SU-DHL-6 (cell line): Measurements from ENCODE around the gene PROSER1.
A peak's percentile ranks its signal among the peaks of the same experiment; 100 is the strongest.

Experiments
- H2AFZ ChIP-seq: fragments of 200-600 bp; sonication (generic); 2 replicates; pipeline ENCODE4 v1.6.1; 2014; ENCODE audit warnings: low read depth, mild to moderate bottlenecking, moderate library complexity, mixed read lengths, antibody characterized with exemption, low read length; ENCODE audit not compliant: severe bottlenecking
- H3F3A ChIP-seq: fragments of 200-600 bp; shearing (Covaris generic); 2 replicates; pipeline ENCODE4 v1.6.0; 2016; ENCODE audit warnings: antibody characterized with exemption, mild to moderate bottlenecking; ENCODE audit not compliant: insufficient read depth
- H3K27ac ChIP-seq: fragments of 200-600 bp; sonication (generic); 2 replicates; pipeline ENCODE4 v1.5.1; 2016; ENCODE audit warnings: low read depth, mild to moderate bottlenecking, low read length, moderate library complexity, mixed read lengths
- H3K27me3 ChIP-seq: fragments of 200-600 bp; sonication (generic), shearing (Covaris generic); 2 replicates; pipeline ENCODE4 v1.6.0; 2014; ENCODE audit warnings: mild to moderate bottlenecking, low read length
- H3K36me3 ChIP-seq: fragments of 200-600 bp; sonication (generic); 2 replicates; pipeline ENCODE4 v1.6.1; 2014; ENCODE audit warnings: mild to moderate bottlenecking, low read length, mixed read lengths
- H3K4me2 ChIP-seq: fragments of 300-600, 200-600 bp; shearing (Covaris generic), sonication (generic); 2 replicates; pipeline ENCODE4 v1.6.0; 2014; ENCODE audit warnings: low read length, low read depth, mild to moderate bottlenecking; ENCODE audit not compliant: poor library complexity, severe bottlenecking
- H3K4me3 ChIP-seq: fragments of 200-600 bp; sonication (generic); 2 replicates; pipeline ENCODE4 v1.5.1; 2014; ENCODE audit warnings: antibody characterized with exemption, low read length, mild to moderate bottlenecking, mixed read lengths; ENCODE audit not compliant: insufficient read depth, poor library complexity, severe bottlenecking
- H3K79me2 ChIP-seq: fragments of 200-600 bp; sonication (generic); 2 replicates; pipeline ENCODE4 v1.6.1; 2014; ENCODE audit warnings: mild to moderate bottlenecking, low read length, moderate library complexity; ENCODE audit not compliant: insufficient read depth
- H3K9ac ChIP-seq: fragments of 200-600 bp; sonication (generic); 2 replicates; pipeline ENCODE4 v1.7.0; 2014; ENCODE audit warnings: mild to moderate bottlenecking, low read length
- H3K9me2 ChIP-seq: fragments of 200-600 bp; sonication (generic); replicated peaks from 2 replicates; pipeline ENCODE4 v1.6.1; 2014; ENCODE audit warnings: low read length; ENCODE audit not compliant: insufficient read depth
- H3K9me3 ChIP-seq: fragments of 200-600 bp; sonication (generic); 2 replicates; pipeline ENCODE4 v1.6.1; 2014; ENCODE audit warnings: low read length, mixed read lengths; ENCODE audit not compliant: insufficient read depth
- H4K20me1 ChIP-seq: fragments of 200-600 bp; sonication (generic); 2 replicates; pipeline ENCODE4 v1.6.1; 2014; ENCODE audit warnings: low read depth, mild to moderate bottlenecking, antibody characterized with exemption, low read length, moderate library complexity, mixed read lengths
- CTCF ChIP-seq: fragments of 200-600 bp; sonication (generic); IDR thresholded peaks from one replicate; pipeline ENCODE4 v1.5.1; 2017; ENCODE audit warnings: antibody characterized with exemption, mild to moderate bottlenecking, low read length, moderate library complexity; ENCODE audit not compliant: insufficient read depth, poor library complexity, severe bottlenecking
- EZH2phosphoT487 ChIP-seq: fragments of 200-600 bp; sonication (generic), shearing (Covaris generic); conservative IDR thresholded peaks from 2 replicates; pipeline ENCODE4 v1.6.1; 2018; ENCODE audit warnings: mild to moderate bottlenecking, antibody characterized with exemption, low read length, moderate library complexity, mixed read lengths

The PROSER1 gene

GRCh38 chr13:39047560-39047959 is 9.7 kb upstream of the PROSER1 start:
- H3K27me3 ChIP-seq, result no peaks in the 10 kb centered on the region
- H4K20me1 ChIP-seq, result no peaks in the 10 kb centered on the region
- H3K4me3 ChIP-seq, result no peak overlapping the region
- 0 out of 2 replicates have a peak, but pooled peaks cover 3% of the 10 kb centered on the region for H3K36me3 ChIP-seq
- H2AFZ ChIP-seq, result no peak overlapping the region
- no peak overlapping the region for H3K27ac ChIP-seq
- H3K4me2 ChIP-seq, result no peak overlapping the region
- H3K9ac ChIP-seq, result no peak overlapping the region
- TF ChIP-seq EZH2phosphoT487, result no peak
- no peak for TF ChIP-seq CTCF
- H3K79me2 ChIP-seq, result no peaks in the 10 kb centered on the region
- no peaks in the 10 kb centered on the region for H3K9me3 ChIP-seq
- H3K9me2 ChIP-seq, result no peaks in the 10 kb centered on the region
- H3F3A ChIP-seq, result no peaks in the 10 kb centered on the region

- Histone ChIP-seq H3K27ac (no peak overlapping the region), H3K4me2 (no peak overlapping the region), H3K9me2 (no peaks in the 10 kb centered on the region), H2AFZ (no peak overlapping the region), H3F3A (peaks cover 10% of the 10 kb centered on the region; the same call in 1 of the 2 replicates), H3K4me3 (no peak overlapping the region), H3K27me3 (no peaks in the 10 kb centered on the region), H4K20me1 (no peaks in the 10 kb centered on the region), H3K36me3 (peaks cover 12% of the 10 kb centered on the region), H3K9me3 (no peaks in the 10 kb centered on the region), H3K79me2 (0 out of 2 replicates have a peak, but pooled peaks cover 3% of the 10 kb centered on the region), H3K9ac (no peak overlapping the region)
- no peak for TF ChIP-seq EZH2phosphoT487
- TF ChIP-seq CTCF, result no peak
Measured at GRCh38 chr13:39044536-39044935, 6.6 kb upstream of the PROSER1 start.

- no peak overlapping the region for H3K27ac ChIP-seq
- peaks cover 24% of the 10 kb centered on the region; the same call in 1 of the 2 replicates for H3F3A ChIP-seq
- no peaks in the 10 kb centered on the region for H3K27me3 ChIP-seq
- H3K9me2 ChIP-seq, result no peaks in the 10 kb centered on the region
- no peak overlapping the region for H3K9ac ChIP-seq
- no peak overlapping the region for H2AFZ ChIP-seq
- peaks cover 12% of the 10 kb centered on the region for H3K36me3 ChIP-seq
- TF ChIP-seq CTCF (no peak), EZH2phosphoT487 (no peak)
- peak overlapping the region; percentile 27 for H3K4me2 ChIP-seq
- no peaks in the 10 kb centered on the region for H3K9me3 ChIP-seq
- no peaks in the 10 kb centered on the region for H4K20me1 ChIP-seq
- peaks cover 29% of the 10 kb centered on the region for H3K79me2 ChIP-seq
- no peak overlapping the region for H3K4me3 ChIP-seq
Measured at GRCh38 chr13:39040206-39040605, 2.3 kb upstream of the PROSER1 start.
